ENCODE results near the gene ZNF471. TPM values are rescaled to one million over a fixed set of nuclear protein-coding genes. Genes with fewer than 3 reads are reported as not detected.

Gene ZNF471
- total and polyA plus RNA-seq, 3 donors from 2014 or later: 7.0 to 22.8 (median 13.1) TPM

GRCh38 chr19:56477429-56478338, 30.0 kb upstream of the ZNF471 start:
- intact Hi-C loops (cut with DNase I; ENCODE audit: low total_unique reads): no loop called here
- Histone ChIP-seq H3K36me3 (ENCODE audit: low read depth, missing control alignments) (no peaks in the 10 kb centered on the region), H3K27ac (peak overlapping the region; percentile 69 to 91), H3K4me3 (peak overlapping the region; percentile 67 to 89), H3K4me1 (peaks cover 20% of the 10 kb centered on the region), H3K27me3 (no peaks in the 10 kb centered on the region), H3K9me3 (no peaks in the 10 kb centered on the region)
- no peak for TF ChIP-seq POLR2A (IDR thresholded peaks at IDR 0.05)
- no peak for TF ChIP-seq CTCF (IDR thresholded peaks at IDR 0.05)
- 0% methylated on average over 6 to 73 of the region's 80 CpGs for WGBS, 2 donors
- DNase-seq: peak; percentile 95

DNA sequence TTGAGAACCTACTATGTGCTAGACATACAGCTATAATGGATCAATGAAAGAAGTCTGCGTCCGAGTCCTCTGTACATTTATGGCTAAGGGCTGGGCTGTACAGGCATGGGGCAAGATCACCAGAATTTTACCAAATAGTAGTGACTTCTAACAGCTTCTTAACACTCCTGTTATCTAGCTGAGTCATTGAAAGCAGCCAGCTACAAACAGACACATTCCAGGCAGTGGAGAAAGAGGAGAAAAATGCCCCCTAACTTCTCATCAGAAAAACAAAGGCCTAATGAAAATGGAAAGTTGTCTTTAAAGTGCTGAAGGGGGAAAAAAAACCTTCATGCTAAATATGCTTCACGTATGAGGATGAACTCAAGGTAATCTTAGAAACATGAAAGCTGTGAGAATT, 16.3 kb upstream of the ZNF471 start:
- intact Hi-C loops (cut with DNase I; ENCODE audit: low total_unique reads): no loop called here
- H3K4me3 ChIP-seq: no peak overlapping the region
- no peaks in the 10 kb centered on the region for H3K36me3 ChIP-seq (ENCODE audit: low read depth, missing control alignments)
- H3K4me1 ChIP-seq: no peaks in the 10 kb centered on the region
- H3K27me3 ChIP-seq: no peaks in the 10 kb centered on the region
- no peak overlapping the region for H3K27ac ChIP-seq
- H3K9me3 ChIP-seq: no peaks in the 10 kb centered on the region
- TF ChIP-seq POLR2A (IDR thresholded peaks at IDR 0.05) (no peak), CTCF (IDR thresholded peaks at IDR 0.05) (no peak)
- WGBS, 2 donors: 74 to 78% methylated on average over 3 of the region's 3 CpGs
- DNase-seq: no peak

- H3K27me3 ChIP-seq: no peaks in the 10 kb centered on the region
- intact Hi-C loops (cut with DNase I; ENCODE audit: low total_unique reads): no loop called here
- H3K9me3 ChIP-seq: no peaks in the 10 kb centered on the region
- peaks cover 6% of the 10 kb centered on the region for H3K4me1 ChIP-seq
- H3K27ac ChIP-seq: no peak overlapping the region
- DNase-seq: no peak
- H3K4me3 ChIP-seq: no peak overlapping the region
- H3K36me3 ChIP-seq (ENCODE audit: low read depth, missing control alignments): no peaks in the 10 kb centered on the region
- WGBS, 2 donors: 95 to 100% methylated on average over 2 of the region's 2 CpGs
- TF ChIP-seq CTCF (IDR thresholded peaks at IDR 0.05) (no peak), POLR2A (IDR thresholded peaks at IDR 0.05) (no peak)
Measured at GRCh38 chr19:56504581-56504980, 3.1 kb upstream of the ZNF471 start.

- Histone ChIP-seq H3K36me3 (ENCODE audit: low read depth, missing control alignments) (no peaks in the 10 kb centered on the region), H3K4me3 (peak overlapping the region; percentile 82 to 86), H3K9me3 (no peaks in the 10 kb centered on the region), H3K27me3 (no peaks in the 10 kb centered on the region), H3K27ac (peak overlapping the region; percentile 97 to 98), H3K4me1 (peaks cover 6% of the 10 kb centered on the region)
- WGBS, 2 donors: 7% methylated on average over 17 of the region's 17 CpGs
- intact Hi-C loops (cut with DNase I; ENCODE audit: low total_unique reads): no loop called here
- TF ChIP-seq CTCF (IDR thresholded peaks at IDR 0.05) (no peak), POLR2A (IDR thresholded peaks at IDR 0.05) (no peak)
- no peak for DNase-seq
Measured at GRCh38 chr19:56508290-56508778, 679 bp downstream of the ZNF471 start.
